HG03460 (cell line): ENCODE results near the gene ERMP1.
A peak's percentile ranks its signal among the peaks of the same experiment; 100 is the strongest.

Experiments
- ATAC-seq: cut with Tn5 transposase; IDR thresholded peaks from one replicate; pipeline ENCODE4 v1.9.1; 2021; ENCODE audit not compliant: unreplicated experiment

Gene ERMP1

DNA sequence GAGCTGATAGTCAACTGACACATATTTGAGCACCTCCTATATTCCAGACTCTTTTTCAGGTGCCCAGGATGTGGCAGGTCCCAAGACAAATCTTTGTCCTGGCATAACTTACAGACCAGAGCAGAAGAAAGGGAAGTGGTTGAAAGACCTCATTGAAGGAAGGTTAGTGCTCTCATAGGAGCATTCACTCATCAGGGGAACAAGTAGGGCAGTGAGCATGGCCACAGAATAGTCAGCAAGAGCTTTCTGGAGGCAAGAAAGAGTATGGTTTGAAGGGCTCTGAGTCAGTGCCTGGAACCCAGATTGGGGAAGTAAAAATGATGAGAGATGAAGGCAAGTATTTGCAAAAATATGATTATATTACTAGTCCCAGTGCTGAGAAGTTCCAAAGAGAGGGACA is 25.0 kb upstream of the ERMP1 start:
- no peak for ATAC-seq

DNA sequence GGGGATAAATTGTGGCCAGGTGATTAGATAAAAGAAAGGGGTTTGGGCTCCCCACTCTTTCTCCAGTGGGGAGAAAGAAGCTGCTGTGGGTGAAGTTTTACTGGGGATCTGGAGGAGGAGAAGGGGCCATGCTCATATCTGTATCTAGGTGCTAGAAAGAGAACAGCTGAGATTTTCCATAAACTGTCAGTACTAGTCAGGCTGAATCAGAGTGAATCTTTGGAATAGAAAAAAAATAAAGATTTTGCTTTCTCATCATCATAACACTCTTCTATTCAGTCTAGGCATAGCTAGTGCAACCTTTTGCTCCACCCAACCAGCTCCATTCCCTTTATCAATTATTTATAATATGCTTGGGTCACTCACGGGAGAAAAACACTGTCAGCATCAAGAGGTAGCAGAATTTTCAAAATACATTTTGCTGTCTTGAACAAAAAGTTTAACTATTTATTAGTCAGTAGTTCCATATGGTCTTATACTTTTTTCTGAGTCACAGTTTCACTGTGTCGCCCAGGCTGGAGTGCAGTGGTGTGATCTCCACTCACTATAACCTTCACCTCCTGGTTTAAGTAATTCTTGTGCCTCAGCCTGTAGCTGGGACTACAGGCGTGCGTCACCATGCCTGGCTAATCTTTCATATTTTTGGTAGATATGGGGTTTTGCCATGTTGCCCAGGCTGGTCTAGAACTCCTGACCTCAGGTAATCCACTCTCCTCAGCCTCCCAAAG is 21.3 kb upstream of the ERMP1 start:
- ATAC-seq: no peak

GRCh38 chr9:5853617-5854016 is 20.7 kb upstream of the ERMP1 start:
- no peak for ATAC-seq

DNA sequence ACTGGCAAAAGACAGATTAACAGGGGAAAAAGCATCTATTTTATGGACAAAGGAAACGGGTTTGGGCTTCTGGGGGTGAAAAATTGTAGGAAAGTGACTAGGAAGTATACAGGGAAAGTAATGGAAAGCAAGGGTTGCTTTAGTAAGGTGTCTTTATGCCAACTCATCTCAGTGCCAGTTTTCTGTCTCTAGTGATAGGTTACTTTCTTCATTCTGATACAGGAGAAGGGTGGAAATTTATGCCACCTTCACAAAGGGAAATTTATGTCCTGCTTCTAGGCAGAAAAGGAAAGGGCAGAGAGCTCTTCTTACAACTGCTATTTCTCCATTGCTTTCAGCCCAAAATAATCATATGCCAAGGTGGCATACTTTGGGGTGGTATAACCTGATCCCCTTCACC is 20.1 kb upstream of the ERMP1 start:
- ATAC-seq: no peak

GRCh38 chr9:5851445-5851844 is 18.5 kb upstream of the ERMP1 start:
- ATAC-seq: peak; percentile 76

- ATAC-seq: no peak
Observed at GRCh38 chr9:5850724-5851122, 17.8 kb upstream of the ERMP1 start.

GRCh38 chr9:5848372-5848882 is 15.5 kb upstream of the ERMP1 start:
- peak; percentile 30 for ATAC-seq

DNA sequence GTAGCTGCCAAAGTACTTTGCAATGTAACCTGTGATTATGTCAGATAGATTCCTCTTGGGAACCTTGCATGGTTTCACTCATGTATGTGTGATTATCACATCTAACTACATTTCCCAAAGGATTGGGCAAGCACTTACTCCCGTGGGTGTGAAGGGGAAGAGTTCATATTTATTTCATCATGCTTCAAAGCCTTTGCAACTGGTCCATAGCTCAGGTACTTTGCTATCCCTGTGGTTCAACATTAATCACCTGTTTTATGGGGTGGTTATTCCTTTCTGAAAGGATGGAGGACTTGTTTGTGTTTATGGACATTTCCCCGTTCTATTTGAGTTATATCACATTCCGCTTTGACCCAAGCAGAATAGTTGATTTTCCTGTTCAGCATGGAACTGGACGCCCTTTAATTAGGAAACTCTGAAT is 13.6 kb upstream of the ERMP1 start:
- no peak for ATAC-seq

GRCh38 chr9:5846096-5846495 is 13.2 kb upstream of the ERMP1 start:
- no peak for ATAC-seq

GRCh38 chr9:5845157-5845531 is 12.2 kb upstream of the ERMP1 start:
- ATAC-seq: no peak

GRCh38 chr9:5843794-5844471 is 11.0 kb upstream of the ERMP1 start:
- no peak for ATAC-seq

DNA sequence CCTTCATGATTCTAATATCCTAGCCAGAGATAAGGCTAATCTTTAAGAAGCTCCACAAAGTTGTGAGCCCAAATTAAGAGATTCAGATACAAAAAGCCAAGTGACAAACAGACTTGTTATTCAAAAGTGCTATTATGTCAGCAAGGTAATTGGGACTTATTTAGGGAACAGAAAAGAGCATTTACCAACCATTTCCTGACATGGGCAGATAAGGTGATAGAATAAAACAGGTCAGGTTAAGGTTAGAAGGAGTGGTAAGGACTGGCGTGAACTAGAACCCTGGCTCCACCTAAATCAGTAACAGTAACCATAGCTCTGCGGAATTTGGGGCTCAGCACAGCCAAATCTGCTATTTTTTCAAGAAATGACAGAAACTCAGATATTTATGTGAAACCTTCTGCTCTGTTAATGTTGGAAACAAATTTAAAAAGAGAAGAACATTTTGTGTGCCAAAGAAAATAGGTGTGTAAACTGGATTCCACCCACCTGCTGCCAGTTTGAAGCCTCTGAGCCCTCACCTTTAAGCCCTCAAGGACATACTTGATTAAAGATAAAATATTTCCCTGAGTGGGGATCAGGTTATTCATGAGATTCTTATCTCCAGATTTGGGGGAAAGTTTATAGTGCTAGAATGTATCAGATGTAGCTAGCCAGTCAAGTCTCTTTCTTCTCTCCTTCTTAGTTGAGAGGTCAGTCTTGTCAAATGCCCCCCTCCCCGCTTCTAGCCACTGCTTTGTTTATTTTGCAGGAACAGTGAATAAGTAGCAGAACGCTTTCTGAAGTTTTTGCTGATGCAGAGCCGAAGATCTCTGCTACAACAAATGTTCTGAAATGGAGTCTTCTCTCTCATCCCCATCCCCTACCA is 10.2 kb upstream of the ERMP1 start:
- ATAC-seq: no peak

GRCh38 chr9:5841771-5842573 is 9.1 kb upstream of the ERMP1 start:
- no peak for ATAC-seq

DNA sequence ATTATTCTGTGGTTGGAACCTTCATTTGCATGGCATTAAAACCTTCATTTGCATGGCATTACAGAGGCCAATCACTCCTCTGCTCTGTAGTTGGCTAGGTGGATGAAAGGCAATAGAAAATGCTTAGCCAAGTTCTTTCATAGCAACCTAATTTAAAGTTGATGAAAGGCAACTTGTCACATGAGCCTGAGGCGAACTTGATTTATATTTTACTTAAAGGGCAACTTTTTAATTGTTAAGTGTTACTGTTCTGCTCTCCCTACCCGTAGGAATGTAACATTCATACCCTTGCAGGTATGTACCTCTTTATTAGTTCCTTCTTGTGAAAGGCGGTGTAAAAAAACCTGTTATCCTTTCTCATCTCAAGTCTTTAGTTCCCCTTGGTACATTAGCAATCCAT is 7.9 kb upstream of the ERMP1 start:
- no peak for ATAC-seq

- ATAC-seq: no peak
Observed at GRCh38 chr9:5839572-5839902, 6.6 kb upstream of the ERMP1 start.

GRCh38 chr9:5838884-5839571 is 6.1 kb upstream of the ERMP1 start:
- ATAC-seq: no peak

- no peak for ATAC-seq
Observed at GRCh38 chr9:5835808-5836207, 2.9 kb upstream of the ERMP1 start.

DNA sequence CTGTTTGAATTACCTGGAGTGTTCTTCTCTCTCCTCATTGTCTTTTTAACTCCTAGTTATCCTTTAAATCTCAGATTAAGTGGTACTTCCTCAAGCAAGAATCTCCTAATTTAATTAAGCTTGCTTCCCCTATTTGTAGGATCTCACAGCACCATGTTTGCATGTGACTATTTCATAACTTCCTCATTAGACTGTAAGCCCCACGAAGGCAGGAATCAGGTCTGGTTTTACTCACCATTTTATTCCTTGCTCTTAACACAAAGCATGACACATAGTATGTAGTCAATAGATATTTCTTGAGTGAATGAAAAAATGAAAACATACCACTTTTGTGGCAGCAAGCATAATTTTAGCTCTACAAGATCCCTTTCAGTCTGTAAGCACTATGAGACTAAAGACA is 1.3 kb upstream of the ERMP1 start:
- no peak for ATAC-seq

DNA sequence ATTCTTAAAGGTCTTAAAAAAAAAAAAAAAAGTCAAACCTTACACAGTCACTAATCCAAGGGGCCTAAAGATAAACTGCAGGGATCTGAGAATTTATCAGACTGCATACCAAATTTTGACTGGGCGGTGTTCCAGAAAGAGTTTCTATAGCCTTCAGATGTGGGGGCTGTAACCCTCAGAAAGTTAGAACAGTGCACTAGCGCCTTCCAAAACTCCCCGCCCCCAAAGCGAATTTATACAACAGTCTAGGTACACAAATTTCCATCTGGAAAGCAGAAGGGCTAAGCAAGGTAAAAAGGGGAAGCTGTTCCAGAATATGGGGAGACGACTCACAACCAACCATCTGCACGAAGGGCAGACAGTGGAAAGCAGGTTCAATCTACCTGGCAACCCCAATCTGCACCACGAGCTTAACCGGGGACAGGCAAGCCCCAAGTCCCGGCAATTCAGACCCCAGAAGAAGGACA is 813 bp downstream of the ERMP1 start:
- peak; percentile 22 for ATAC-seq

- ATAC-seq: no peak
Observed at GRCh38 chr9:5825895-5826622, 6.9 kb downstream of the ERMP1 start.
